HG03196 (cell line): ENCODE measurements around the gene TMPRSS7.
"Not testable (repeated sequence)": the region's sequence is repeated elsewhere in the genome, so short reads cannot be mapped to it uniquely, and the experiment has no call there.

Experiments
- ATAC-seq: cut with Tn5 transposase; IDR thresholded peaks from one replicate; pipeline ENCODE4 v1.9.1; 2021; ENCODE audit not compliant: unreplicated experiment

The TMPRSS7 gene

GRCh38 chr3:112012205-112012992 is 22.1 kb upstream of the TMPRSS7 start:
- ATAC-seq = no peak

GRCh38 chr3:112013058-112013783 is 21.3 kb upstream of the TMPRSS7 start:
- ATAC-seq = peak; percentile 74

DNA sequence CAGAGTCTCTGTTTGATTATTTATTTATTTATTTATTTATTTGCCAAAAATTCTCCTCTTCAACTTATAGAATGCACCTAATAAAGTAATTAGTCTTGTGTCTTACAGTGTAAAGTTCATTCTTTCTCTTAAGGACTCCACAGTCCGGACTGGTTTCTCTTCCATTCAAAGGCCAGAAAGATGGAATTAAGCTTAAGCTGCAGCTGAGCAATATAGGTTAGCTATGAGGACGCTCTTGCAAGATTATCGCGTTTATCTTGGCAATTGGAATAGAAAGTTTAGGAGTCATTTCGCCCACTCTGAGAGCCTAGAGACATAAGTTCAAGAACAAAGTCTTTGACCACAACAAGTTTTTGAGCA is 20.8 kb upstream of the TMPRSS7 start:
- ATAC-seq = no peak

- ATAC-seq = no peak
Observed at GRCh38 chr3:112017091-112017490, 17.4 kb upstream of the TMPRSS7 start.

- ATAC-seq = no peak
Observed at GRCh38 chr3:112018712-112019111, 15.8 kb upstream of the TMPRSS7 start.

DNA sequence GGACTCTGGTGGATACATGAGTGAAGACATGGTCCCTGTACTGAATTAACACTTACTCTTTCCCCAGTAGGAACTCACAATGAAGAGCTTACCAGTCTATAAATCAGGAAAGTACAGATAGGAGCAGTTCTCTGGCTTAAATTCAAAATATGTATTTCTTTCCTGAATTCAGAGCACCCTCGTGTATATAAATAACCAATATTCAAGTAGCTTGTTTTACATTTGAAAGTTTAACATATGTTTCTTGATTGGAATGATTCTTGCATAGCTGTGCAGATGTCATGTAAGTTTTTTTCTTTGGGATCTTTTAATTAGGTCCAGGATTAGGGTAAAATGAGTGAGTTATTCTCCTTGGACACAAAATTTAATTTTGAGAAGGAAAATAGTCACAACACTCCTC is 14.8 kb upstream of the TMPRSS7 start:
- ATAC-seq = no peak

- ATAC-seq = no peak
Observed at GRCh38 chr3:112020674-112021085, 13.9 kb upstream of the TMPRSS7 start.

GRCh38 chr3:112027142-112027541 is 7.4 kb upstream of the TMPRSS7 start:
- ATAC-seq = no peak

- ATAC-seq = no peak
Observed at GRCh38 chr3:112027826-112028225, 6.7 kb upstream of the TMPRSS7 start.

DNA sequence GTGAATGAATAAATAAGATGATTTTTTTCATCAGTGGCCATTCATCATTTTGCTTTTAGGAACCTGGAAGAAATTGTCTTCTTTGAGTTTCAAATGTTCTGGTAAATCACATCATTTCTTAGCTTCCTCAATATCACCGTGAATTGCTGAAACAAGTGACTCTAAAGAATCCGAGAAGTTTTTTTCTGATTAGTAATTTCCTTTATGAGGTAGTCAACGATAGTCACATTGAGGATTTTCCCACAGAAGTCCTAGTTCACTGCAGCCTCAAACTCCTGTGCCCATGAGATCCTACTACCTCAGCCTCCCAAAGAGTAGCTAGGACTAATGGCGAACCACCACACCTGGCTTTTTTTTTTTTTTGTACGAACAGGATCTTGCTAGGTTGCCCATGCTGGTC is 3.6 kb upstream of the TMPRSS7 start:
- no peak for ATAC-seq

DNA sequence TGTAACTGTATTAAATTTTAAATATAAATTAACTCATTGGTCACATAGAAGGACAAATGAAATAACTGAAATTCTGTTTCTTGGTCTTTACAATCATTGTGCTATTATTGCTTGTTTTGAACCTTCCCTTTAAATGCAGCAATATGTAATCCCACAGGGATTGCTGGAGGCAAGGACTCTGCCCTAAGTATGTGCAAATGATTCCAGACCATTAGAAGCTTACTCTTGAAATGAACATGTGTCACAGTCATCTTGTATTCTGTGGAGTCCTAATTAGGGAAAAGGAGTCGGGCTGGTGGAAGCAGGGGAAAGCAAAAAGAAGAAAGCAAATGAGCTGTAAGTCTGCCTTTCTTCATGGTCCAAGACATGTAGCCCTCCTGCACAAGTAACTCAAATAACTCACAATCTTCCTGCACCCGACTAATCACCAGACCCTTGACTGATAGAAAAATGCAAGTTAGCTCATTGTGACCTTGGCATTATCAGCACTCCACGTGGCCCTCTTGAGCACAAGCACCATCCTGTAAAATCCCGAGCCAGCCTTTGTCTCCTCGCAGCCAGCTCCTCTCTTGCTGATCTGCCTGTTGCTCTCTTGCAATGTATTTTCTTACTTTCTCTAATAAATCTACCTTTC is 2.3 kb upstream of the TMPRSS7 start:
- no peak for ATAC-seq

DNA sequence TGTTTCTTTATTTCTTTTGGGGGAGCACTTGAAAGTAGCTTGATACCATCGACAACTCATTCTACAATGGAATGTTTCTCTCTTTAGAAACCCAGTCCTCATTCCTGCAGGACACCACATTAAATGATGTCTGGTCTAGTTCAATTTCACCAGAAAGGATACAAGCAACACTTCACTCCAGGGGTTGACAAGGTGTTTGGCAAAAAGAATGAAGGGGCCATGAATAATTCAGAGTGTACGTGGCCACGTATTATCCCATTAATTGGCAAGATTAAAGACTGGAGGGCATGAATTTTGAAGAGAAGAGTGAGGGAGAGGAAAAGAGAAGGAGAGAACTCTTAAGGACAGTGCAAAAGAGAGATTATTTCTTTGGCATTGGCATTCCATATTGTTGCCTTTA is 705 bp downstream of the TMPRSS7 start:
- ATAC-seq = no peak

DNA sequence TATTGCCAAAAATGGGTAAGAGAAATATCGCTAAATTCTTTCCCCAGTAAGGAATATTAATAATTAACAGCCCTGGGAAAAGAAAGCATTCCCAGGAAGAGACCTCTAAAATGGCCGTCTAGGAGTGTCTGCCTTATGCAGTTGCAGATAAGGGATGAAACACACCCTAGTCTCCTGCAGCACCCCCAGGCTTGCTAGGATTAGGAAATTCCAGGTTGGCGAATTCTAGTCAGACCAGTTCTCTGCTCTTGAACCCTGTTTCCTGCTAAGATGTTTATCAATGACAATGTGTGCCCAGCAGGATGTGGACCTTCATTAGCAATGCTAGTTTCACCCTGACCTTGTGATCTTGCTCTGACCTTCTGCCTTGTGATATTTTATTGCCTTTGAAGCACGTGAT is 2.7 kb downstream of the TMPRSS7 start:
- ATAC-seq = not testable (repeated sequence)

- ATAC-seq = no peak
Observed at GRCh38 chr3:112038863-112039262, 4.3 kb downstream of the TMPRSS7 start.

DNA sequence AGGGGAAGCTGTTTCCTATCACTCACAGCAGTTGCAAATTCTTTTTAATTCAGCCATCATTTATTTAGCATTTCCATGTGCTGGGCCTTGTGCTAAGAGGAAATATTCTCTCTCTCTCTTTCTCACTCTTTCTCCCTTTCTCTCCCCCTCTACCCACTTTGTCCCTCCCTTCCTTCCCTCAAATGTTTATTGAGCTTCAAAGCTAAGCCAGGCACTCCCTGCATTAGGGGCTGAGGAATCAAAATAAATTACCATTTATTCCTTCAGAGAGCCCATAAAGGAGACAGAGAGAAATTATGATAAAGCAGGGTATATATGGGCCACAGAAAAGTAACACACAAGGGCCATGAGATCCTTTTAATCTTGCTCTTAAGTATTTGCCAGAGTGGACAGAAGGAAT is 6.8 kb downstream of the TMPRSS7 start:
- ATAC-seq = no peak

GRCh38 chr3:112042842-112043280 is 8.3 kb downstream of the TMPRSS7 start:
- no peak for ATAC-seq

DNA sequence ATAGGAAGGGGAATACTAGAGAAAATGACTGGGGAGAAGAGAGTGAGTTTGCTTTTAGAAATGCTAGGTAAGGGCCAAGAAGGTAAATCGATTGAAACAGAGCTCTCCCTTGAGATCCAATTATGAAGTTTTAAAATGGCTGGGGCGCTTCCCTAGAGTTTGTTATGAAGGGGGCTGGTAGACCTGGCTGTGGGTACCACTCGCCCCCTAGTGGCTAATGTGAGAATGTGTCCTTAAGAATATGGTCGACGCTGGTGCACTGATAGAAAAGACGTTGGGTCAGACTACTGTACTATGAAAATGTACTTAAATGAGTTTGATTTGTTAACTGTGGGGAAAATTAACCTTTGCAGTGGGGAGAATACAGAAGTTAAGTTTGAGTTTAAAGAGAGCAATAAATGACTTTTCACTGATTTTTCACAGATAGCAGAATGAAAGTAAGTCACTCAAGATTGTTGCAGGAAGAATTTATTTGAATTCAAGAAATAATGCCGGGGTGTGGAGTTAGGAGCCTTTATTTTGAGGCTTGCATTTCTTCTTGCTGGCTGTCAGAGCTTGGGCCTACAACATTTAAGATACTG is 9.2 kb downstream of the TMPRSS7 start:
- ATAC-seq = peak; percentile 65

GRCh38 chr3:112046599-112046998 is 12.1 kb downstream of the TMPRSS7 start:
- no peak for ATAC-seq

GRCh38 chr3:112047264-112047663 is 12.7 kb downstream of the TMPRSS7 start:
- ATAC-seq = no peak

DNA sequence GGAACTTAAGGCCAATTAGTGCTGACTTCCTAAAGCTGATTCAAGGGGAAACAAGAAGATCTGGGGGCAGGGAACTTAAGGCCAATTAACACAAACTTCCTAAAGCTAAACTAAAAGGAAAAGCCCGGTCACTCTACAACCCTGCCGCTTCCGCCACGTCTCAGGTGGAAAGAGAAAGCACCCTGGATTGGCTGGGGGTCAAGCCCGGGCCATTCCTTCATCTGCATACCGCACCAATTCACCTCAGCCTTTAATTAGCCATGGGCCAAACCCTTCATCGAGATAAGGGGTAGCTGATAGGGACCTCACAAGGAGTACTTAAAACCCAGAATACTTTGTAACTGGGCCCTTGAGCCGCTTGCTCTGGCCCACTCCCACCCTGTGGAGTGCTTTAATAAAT is 14.4 kb downstream of the TMPRSS7 start:
- no peak for ATAC-seq

DNA sequence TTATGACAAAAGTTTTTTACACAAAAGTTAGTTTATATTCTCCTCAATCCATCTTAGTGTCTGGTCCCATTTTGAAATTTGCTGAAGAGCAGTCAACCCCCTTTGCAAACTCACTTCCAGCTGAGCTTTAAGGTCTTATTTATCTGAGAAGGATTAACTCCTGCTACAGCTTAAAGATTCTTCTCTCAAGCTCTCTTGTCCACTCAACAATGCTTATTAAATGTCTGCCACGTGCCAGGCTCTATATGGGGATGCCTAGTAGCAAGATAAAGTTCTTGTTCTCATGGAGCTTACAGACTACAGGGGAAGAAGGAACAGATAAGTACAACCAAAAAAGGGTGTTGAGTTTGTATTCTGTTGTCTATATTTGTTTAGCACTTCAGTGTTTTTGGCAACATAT is 18.7 kb downstream of the TMPRSS7 start:
- no peak for ATAC-seq
